ENCODE data around the gene MSI2.

DNA sequence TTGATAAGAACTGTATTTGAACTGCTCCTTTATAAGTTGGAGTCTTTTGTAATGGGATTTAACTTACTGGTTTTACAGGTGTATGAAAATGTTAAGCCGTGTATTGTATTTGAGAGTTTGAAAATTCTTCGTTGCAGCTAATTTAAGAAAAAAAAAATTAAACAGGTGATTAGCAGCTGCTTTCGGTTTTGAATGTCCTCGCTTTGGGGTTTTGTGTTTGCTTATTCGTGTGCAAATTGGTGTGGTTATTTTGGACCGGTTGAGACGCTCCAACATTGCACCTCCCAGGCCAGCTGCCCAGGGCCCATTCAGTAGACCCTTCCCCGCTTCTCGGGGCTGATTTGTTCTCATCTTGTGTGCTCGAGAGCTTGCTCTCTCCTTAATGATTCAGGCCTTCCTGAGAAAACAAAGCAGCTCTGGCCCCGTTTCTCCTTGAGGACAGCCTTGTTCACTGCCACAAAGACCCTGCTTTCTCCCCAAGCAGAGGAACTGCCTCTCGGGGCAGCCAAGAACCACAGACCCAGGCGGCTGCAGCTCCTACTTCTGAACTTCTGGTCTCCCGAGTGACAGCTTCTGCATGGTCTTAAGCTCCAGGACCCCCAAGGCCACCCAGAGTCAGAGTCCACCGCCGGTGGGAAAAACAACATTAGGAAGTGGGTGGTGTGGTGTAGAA, 100.5 kb downstream of the MSI2 start:
- TF ChIP-seq POLR2A (IDR thresholded peaks at IDR 0.05; ENCODE audit: low read depth, low read length) (no peak), POLR2AphosphoS5 (IDR thresholded peaks at IDR 0.05; ENCODE audit: low read depth, low read length) (no peak), TAF1 (IDR thresholded peaks at IDR 0.05; ENCODE audit: borderline replicate concordance, low read depth, low read length) (no peak)
